HepG2 (cell line): ENCODE data around the gene TXNL4A. TPM values are rescaled to one million over a fixed set of nuclear protein-coding genes. Genes with fewer than 3 reads are reported as not detected.
A peak's percentile ranks its signal among the peaks of the same experiment; 100 is the strongest.

Source experiments
- GRHL1 ChIP-seq: sonication (generic); formaldehyde crosslinking; conservative IDR thresholded peaks from 2 replicates; pipeline ENCODE4 v1.8.0; 2022; ENCODE audit warnings: missing genetic modification reagents
- ISX ChIP-seq: sonication (generic); formaldehyde crosslinking; conservative IDR thresholded peaks from 2 replicates; pipeline ENCODE4 v1.5.0; 2020; ENCODE audit warnings: missing genetic modification reagents
- MAFK ChIP-seq, 2 experiments: IDR thresholded peaks in 1 of 2; conservative IDR thresholded peaks in 1 of 2; 2 replicates each; pipeline ENCODE4 v1.6.1; 2011; ENCODE audit warnings: improper control_type of control experiment in 2 of 2, low read length in 2 of 2
- POLR2G ChIP-seq: fragments of 200-400 bp; formaldehyde crosslinking; IDR thresholded peaks from 2 replicates; pipeline ENCODE4 v1.6.1; 2018; ENCODE audit warnings: mild to moderate bottlenecking, low read depth, low read length, moderate library complexity
- SKIL ChIP-seq: sonication (generic); formaldehyde crosslinking; IDR thresholded peaks from 2 replicates; pipeline ENCODE4 v1.8.0; 2022; ENCODE audit warnings: missing genetic modification reagents, mild to moderate bottlenecking, moderate library complexity, borderline replicate concordance
- SP1 ChIP-seq, 2 experiments: fragments of 450-650 bp in 1 of 2; sonication (generic) in 1 of 2; formaldehyde crosslinking in 1 of 2; IDR thresholded peaks; 2 replicates each; pipeline versions ENCODE4 v1.4.0 to v1.6.1; 2016 to 2020; ENCODE audit warnings: missing genetic modification reagents in 1 of 2
- TIGD3 ChIP-seq: sonication (generic); formaldehyde crosslinking; IDR thresholded peaks from 2 replicates; pipeline ENCODE4 v1.5.1; 2020; ENCODE audit warnings: mild to moderate bottlenecking, missing genetic modification reagents, borderline replicate concordance
- ZBTB49 ChIP-seq: sonication (generic); formaldehyde crosslinking; IDR thresholded peaks from 2 replicates; pipeline ENCODE4 v1.4.0; 2020; ENCODE audit warnings: missing genetic modification reagents, borderline replicate concordance
- ZFP90 ChIP-seq: sonication (generic); formaldehyde crosslinking; IDR thresholded peaks from 2 replicates; pipeline ENCODE4 v1.8.0; 2022; ENCODE audit warnings: missing genetic modification reagents, mild to moderate bottlenecking, inconsistent platforms, borderline replicate concordance
- ZNF180 ChIP-seq: sonication (generic); formaldehyde crosslinking; IDR thresholded peaks from 2 replicates; pipeline ENCODE4 v1.4.0; 2020; ENCODE audit warnings: low read depth, missing genetic modification reagents, borderline replicate concordance
- ZNF253 ChIP-seq: sonication (generic); formaldehyde crosslinking; IDR thresholded peaks from 2 replicates; pipeline ENCODE4 v1.8.0; 2022; ENCODE audit warnings: mild to moderate bottlenecking, missing genetic modification reagents, borderline replicate concordance
- ZNF264 ChIP-seq: sonication (generic); formaldehyde crosslinking; IDR thresholded peaks from 2 replicates; pipeline ENCODE4 v1.4.0; 2020; ENCODE audit warnings: missing genetic modification reagents
- ZNF576 ChIP-seq: sonication (generic); formaldehyde crosslinking; IDR thresholded peaks from 2 replicates; pipeline ENCODE4 v1.4.0; 2020; ENCODE audit warnings: mild to moderate bottlenecking, missing genetic modification reagents
- ZNF615 ChIP-seq: sonication (generic); formaldehyde crosslinking; IDR thresholded peaks from 2 replicates; pipeline ENCODE4 v1.5.0; 2020; ENCODE audit warnings: mild to moderate bottlenecking, missing genetic modification reagents, borderline replicate concordance
- ZNF747 ChIP-seq: sonication (generic); formaldehyde crosslinking; IDR thresholded peaks from 2 replicates; pipeline ENCODE4 v1.8.1; 2023; ENCODE audit warnings: missing genetic modification reagents, mild to moderate bottlenecking, borderline replicate concordance
- polyA plus RNA-seq, 8 experiments: library from polyadenylated mRNA; depleted of rRNA in 3 of 8; stranded (reverse) in 7 of 8; unstranded in 1 of 8; fragments of >200 nt; fragmentation: Illumina TruSeq in 4 of 8; extraction: Trizol in 4 of 8; gene quantifications; 2 replicates each; pipeline versions ENCODE4 v1.2.1 to v1.2.3, GENCODE V29; 2011 to 2016; ENCODE audit warnings: low read depth in 4 of 8, missing spikeins in 1 of 8, mixed read lengths in 1 of 8; ENCODE audit not compliant: insufficient read depth in 1 of 8
- total RNA-seq, 5 experiments: library from RNA; depleted of rRNA; stranded (reverse); fragments of >200 nt; fragmentation: Illumina TruSeq; extraction: Trizol; gene quantifications; 2 replicates each; pipeline ENCODE4 v1.2.3, GENCODE V29; 2016; ENCODE audit warnings: low read depth in 1 of 5
- TF ChIP-seq, protein P1 (sequence below): sonication (generic); formaldehyde crosslinking; IDR thresholded peaks from 2 replicates; pipeline ENCODE4 v1.4.0; 2020; ENCODE audit warnings: missing genetic modification reagents
- TF ChIP-seq, protein P2 (sequence below): sonication (generic); formaldehyde crosslinking; IDR thresholded peaks from 2 replicates; pipeline ENCODE4 v1.5.0; 2020; ENCODE audit warnings: missing genetic modification reagents, mild to moderate bottlenecking, borderline replicate concordance

TXNL4A gene
- total and polyA plus RNA-seq, 2 of the 13 experiments (the other 11 are each of a cell fraction or from before 2014, with no cell fraction given): 172 to 202 TPM

- TF ChIP-seq SKIL (no peak), ZNF180 (CRISPR knock-in tag) (no peak), ZBTB49 (CRISPR knock-in tag) (no peak), SP1 (IDR thresholded peaks at IDR 0.05) (no peak), SP1 (CRISPR knock-in tag; IDR thresholded peaks at IDR 0.05) (no peak), MAFK (conservative IDR thresholded peaks at IDR 0.05 in 1 of 2, IDR thresholded peaks at IDR 0.05 in 1 of 2; ENCODE audit: low read length in 2 of 2) (no peak), ZNF747 (no peak), ZNF576 (CRISPR knock-in tag) (no peak), ZFP90 (CRISPR knock-in tag) (0 out of 2 replicates have a peak, but pooled peaks have one; percentile 56), GRHL1 (CRISPR knock-in tag) (no peak), ISX (0 out of 2 replicates have a peak, but pooled peaks have one; percentile 38), ZNF615 (CRISPR knock-in tag) (no peak), TIGD3 (no peak), ZNF253 (no peak), ZNF264 (CRISPR knock-in tag) (no peak), POLR2G (no peak)
- TF ChIP-seq, protein P1, sequence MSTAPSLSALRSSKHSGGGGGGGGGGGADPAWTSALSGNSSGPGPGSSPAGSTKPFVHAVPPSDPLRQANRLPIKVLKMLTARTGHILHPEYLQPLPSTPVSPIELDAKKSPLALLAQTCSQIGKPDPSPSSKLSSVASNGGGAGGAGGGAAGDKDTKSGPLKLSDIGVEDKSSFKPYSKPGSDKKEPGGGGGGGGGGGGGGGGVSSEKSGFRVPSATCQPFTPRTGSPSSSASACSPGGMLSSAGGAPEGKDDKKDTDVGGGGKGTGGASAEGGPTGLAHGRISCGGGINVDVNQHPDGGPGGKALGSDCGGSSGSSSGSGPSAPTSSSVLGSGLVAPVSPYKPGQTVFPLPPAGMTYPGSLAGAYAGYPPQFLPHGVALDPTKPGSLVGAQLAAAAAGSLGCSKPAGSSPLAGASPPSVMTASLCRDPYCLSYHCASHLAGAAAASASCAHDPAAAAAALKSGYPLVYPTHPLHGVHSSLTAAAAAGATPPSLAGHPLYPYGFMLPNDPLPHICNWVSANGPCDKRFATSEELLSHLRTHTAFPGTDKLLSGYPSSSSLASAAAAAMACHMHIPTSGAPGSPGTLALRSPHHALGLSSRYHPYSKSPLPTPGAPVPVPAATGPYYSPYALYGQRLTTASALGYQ: no peak
- TF ChIP-seq, protein P2, sequence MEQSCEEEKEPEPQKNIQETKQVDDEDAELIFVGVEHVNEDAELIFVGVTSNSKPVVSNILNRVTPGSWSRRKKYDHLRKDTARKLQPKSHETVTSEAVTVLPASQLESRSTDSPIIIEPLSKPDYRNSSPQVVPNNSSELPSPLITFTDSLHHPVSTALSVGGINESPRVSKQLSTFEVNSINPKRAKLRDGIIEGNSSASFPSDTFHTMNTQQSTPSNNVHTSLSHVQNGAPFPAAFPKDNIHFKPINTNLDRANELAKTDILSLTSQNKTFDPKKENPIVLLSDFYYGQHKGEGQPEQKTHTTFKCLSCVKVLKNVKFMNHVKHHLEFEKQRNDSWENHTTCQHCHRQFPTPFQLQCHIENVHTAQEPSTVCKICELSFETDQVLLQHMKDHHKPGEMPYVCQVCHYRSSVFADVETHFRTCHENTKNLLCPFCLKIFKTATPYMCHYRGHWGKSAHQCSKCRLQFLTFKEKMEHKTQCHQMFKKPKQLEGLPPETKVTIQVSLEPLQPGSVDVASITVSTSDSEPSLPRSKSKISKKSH (CRISPR knock-in tag): no peak
Measured at GRCh38 chr18:79988071-79988450, 302 bp downstream of the TXNL4A start (continued).
